Fibroblast of lung (primary cell): ENCODE results near the gene INCENP.

ENCODE experiments used
- CTCF ChIP-seq, 2 donors: IDR thresholded peaks in 1 of 2; conservative IDR thresholded peaks in 1 of 2; 1 replicate in 1 of 2; 2 replicates in 1 of 2; pipeline ENCODE4 v1.5.1; 2011 to 2012; ENCODE audit warnings: low read length in 2 of 2, control low read depth in 1 of 2, inconsistent platforms in 1 of 2, low read depth in 1 of 2, mild to moderate bottlenecking in 1 of 2
- EZH2 ChIP-seq: IDR thresholded peaks from 2 replicates; pipeline ENCODE4 v1.5.1; 2012; ENCODE audit warnings: low read length, control low read depth, mild to moderate bottlenecking; ENCODE audit errors: missing control alignments

GRCh38 chr11:62179995-62180394, 56.2 kb downstream of the INCENP start:
- TF ChIP-seq CTCF (conservative IDR thresholded peaks at IDR 0.05 in 1 of 2, IDR thresholded peaks at IDR 0.05 in 1 of 2; ENCODE audit: low read depth in 1 of 2, low read length in 2 of 2) (no peak), EZH2 (no peak)
